Vagina (tissue), 2 donors: ENCODE data around the gene NTN3. TPM values are rescaled to one million over a fixed set of nuclear protein-coding genes. Genes with fewer than 3 reads are reported as not detected.

ENCODE experiments used
- DNase-seq, 2 donors: peaks; one replicate each; pipeline ENCODE4 v3.0.0-alpha.2; 2017; ENCODE audit errors: extremely low spot score in 2 of 2
- H3K27ac ChIP-seq: fragments of 200-600 bp; sonication (generic); one replicate; pipeline ENCODE4 v1.5.1; 2019
- H3K27me3 ChIP-seq: fragments of 200-600 bp; sonication (generic); one replicate; pipeline ENCODE4 v1.5.1; 2019
- H3K36me3 ChIP-seq, 2 donors: fragments of 200-600 bp; sonication (generic); one replicate each; pipeline ENCODE4 v1.5.1; 2017 to 2019
- H3K4me1 ChIP-seq: fragments of 200-600 bp; sonication (generic); one replicate; pipeline ENCODE4 v1.5.1; 2019
- H3K4me3 ChIP-seq, 2 donors: fragments of 200-600 bp; sonication (generic); 1 replicate in 1 of 2; 2 replicates in 1 of 2; pipeline ENCODE4 v1.5.1; 2016 to 2019
- H3K9me3 ChIP-seq: fragments of 200-600 bp; sonication (generic); one replicate; pipeline ENCODE4 v1.5.1; 2019
- CTCF ChIP-seq, 3 experiments: fragments of 450-650 bp in 2 of 3; fragments of 200-600 bp in 1 of 3; sonication (generic) in 1 of 3; IDR thresholded peaks; one replicate each; pipeline ENCODE4 v1.5.1; 2017 to 2019; ENCODE audit warnings: antibody characterized with exemption in 3 of 3, mild to moderate bottlenecking in 2 of 3, moderate library complexity in 2 of 3
- POLR2A ChIP-seq, 2 donors: fragments of 450-650 bp; IDR thresholded peaks; one replicate each; pipeline ENCODE4 v1.6.1; 2017; ENCODE audit warnings: antibody characterized with exemption in 2 of 2, mild to moderate bottlenecking in 2 of 2, moderate library complexity in 2 of 2
- POLR2AphosphoS5 ChIP-seq, 2 donors: sonication (generic); formaldehyde crosslinking; IDR thresholded peaks; one replicate each; pipeline ENCODE4 v1.9.0; 2017; ENCODE audit warnings: antibody characterized with exemption in 2 of 2, mild to moderate bottlenecking in 2 of 2, low read depth in 1 of 2; ENCODE audit not compliant: insufficient read depth in 1 of 2
- intact Hi-C: fragments of 100-400 bp; cut with DNase I; formaldehyde crosslinking; loops from one replicate; pipeline ENCODE4 v1.15.1; 2023
- total RNA-seq: library from RNA; depleted of rRNA; stranded (reverse); fragments of >200 nt; gene quantifications from one replicate; pipeline ENCODE4 v1.2.3, GENCODE V29; 2016

NTN3 gene
- total RNA-seq, 1 donor from 2014 or later = not detected

- no peaks in the 10 kb centered on the region for H3K9me3 ChIP-seq
- no peaks in the 10 kb centered on the region for H3K27me3 ChIP-seq
- H3K27ac ChIP-seq = no peak overlapping the region
- DNase-seq = no peak
- no peak for TF ChIP-seq POLR2A (IDR thresholded peaks at IDR 0.05)
- no peak for TF ChIP-seq CTCF (IDR thresholded peaks at IDR 0.05)
- no peak for TF ChIP-seq POLR2AphosphoS5 (IDR thresholded peaks at IDR 0.05; ENCODE audit: insufficient read depth in 1 of 2, low read depth in 1 of 2)
- peaks cover 0 to 10% of the 10 kb centered on the region in 2 donors for H3K36me3 ChIP-seq
- H3K4me3 ChIP-seq = no peak overlapping the region
- intact Hi-C loops = no loop called here
- H3K4me1 ChIP-seq = peaks cover 56% of the 10 kb centered on the region
Observed at GRCh38 chr16:2497695-2498484, 26.8 kb downstream of the NTN3 start.

- DNase-seq = no peak
- peaks cover 0 to 10% of the 10 kb centered on the region in 2 donors for H3K36me3 ChIP-seq
- peak in 1 of 2 donors; percentile 16 for TF ChIP-seq POLR2AphosphoS5 (IDR thresholded peaks at IDR 0.05; ENCODE audit: insufficient read depth in 1 of 2, low read depth in 1 of 2)
- no peak for TF ChIP-seq CTCF (IDR thresholded peaks at IDR 0.05)
- H3K9me3 ChIP-seq = no peaks in the 10 kb centered on the region
- H3K4me1 ChIP-seq = peaks cover 62% of the 10 kb centered on the region
- intact Hi-C loops = no loop called here
- no peak overlapping the region for H3K4me3 ChIP-seq
- H3K27me3 ChIP-seq = no peaks in the 10 kb centered on the region
- no peak overlapping the region for H3K27ac ChIP-seq
Observed at GRCh38 chr16:2498531-2499253, 27.6 kb downstream of the NTN3 start.

GRCh38 chr16:2499454-2499853 lies 28.4 kb downstream of the NTN3 start:
- peaks cover 62% of the 10 kb centered on the region for H3K4me1 ChIP-seq
- DNase-seq = no peak
- H3K4me3 ChIP-seq = no peak overlapping the region
- H3K27ac ChIP-seq = no peak overlapping the region
- intact Hi-C loops = no loop called here
- no peaks in the 10 kb centered on the region for H3K9me3 ChIP-seq
- peaks cover 0 to 10% of the 10 kb centered on the region in 2 donors for H3K36me3 ChIP-seq
- no peak for TF ChIP-seq POLR2A (IDR thresholded peaks at IDR 0.05)
- TF ChIP-seq POLR2AphosphoS5 (IDR thresholded peaks at IDR 0.05; ENCODE audit: insufficient read depth in 1 of 2, low read depth in 1 of 2) = no peak
- TF ChIP-seq CTCF (IDR thresholded peaks at IDR 0.05) = no peak
- H3K27me3 ChIP-seq = no peaks in the 10 kb centered on the region

- Histone ChIP-seq H3K9me3 (no peaks in the 10 kb centered on the region), H3K27me3 (no peaks in the 10 kb centered on the region), H3K4me1 (peaks cover 62% of the 10 kb centered on the region), H3K36me3 (peaks cover 0 to 10% of the 10 kb centered on the region in 2 donors), H3K4me3 (no peak overlapping the region), H3K27ac (no peak overlapping the region)
- intact Hi-C loops = loop anchor here (5.0 kb wide), 1 partner anchor 73 kb away; the partner anchor contains the start of gene CCNF
- DNase-seq = no peak
- TF ChIP-seq CTCF (IDR thresholded peaks at IDR 0.05) (no peak), POLR2A (IDR thresholded peaks at IDR 0.05) (no peak), POLR2AphosphoS5 (IDR thresholded peaks at IDR 0.05; ENCODE audit: insufficient read depth in 1 of 2, low read depth in 1 of 2) (no peak)
Observed at GRCh38 chr16:2499890-2500429, 28.9 kb downstream of the NTN3 start.
